Measurements from ENCODE around the gene TAF3. TPM values are rescaled to one million over a fixed set of nuclear protein-coding genes. Genes with fewer than 3 reads are reported as not detected.

TAF3 gene
- total and polyA plus RNA-seq, 8 donors, result 2.3 to 13.4 (median 6.5) TPM

DNA sequence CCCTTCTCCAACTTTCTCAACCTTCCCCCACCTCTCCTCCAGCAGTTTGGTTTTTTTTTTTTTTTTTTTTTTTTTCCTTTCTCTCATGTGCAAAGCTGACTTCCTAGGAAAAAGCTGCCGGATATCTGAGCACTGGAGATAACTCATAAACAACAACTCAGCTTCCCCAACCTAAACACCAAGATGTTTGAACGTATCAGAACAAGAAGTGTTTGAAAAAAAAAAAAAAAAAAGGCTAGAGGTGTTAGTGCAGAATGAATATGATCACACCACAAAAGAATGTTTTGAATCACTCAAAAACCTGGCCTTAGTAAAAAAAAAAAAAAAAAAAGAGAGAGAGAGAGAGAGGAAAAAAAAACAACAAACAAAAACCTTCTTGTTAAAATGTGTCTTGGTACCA lies 247.3 kb downstream of the TAF3 start:
- DNase-seq, result peak in 1 of 2 donors; percentile 34
- TF ChIP-seq, protein P1, sequence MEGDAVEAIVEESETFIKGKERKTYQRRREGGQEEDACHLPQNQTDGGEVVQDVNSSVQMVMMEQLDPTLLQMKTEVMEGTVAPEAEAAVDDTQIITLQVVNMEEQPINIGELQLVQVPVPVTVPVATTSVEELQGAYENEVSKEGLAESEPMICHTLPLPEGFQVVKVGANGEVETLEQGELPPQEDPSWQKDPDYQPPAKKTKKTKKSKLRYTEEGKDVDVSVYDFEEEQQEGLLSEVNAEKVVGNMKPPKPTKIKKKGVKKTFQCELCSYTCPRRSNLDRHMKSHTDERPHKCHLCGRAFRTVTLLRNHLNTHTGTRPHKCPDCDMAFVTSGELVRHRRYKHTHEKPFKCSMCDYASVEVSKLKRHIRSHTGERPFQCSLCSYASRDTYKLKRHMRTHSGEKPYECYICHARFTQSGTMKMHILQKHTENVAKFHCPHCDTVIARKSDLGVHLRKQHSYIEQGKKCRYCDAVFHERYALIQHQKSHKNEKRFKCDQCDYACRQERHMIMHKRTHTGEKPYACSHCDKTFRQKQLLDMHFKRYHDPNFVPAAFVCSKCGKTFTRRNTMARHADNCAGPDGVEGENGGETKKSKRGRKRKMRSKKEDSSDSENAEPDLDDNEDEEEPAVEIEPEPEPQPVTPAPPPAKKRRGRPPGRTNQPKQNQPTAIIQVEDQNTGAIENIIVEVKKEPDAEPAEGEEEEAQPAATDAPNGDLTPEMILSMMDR (IDR thresholded peaks at IDR 0.05), result no peak
- no peak for TF ChIP-seq POLR2AphosphoS5 (IDR thresholded peaks at IDR 0.05)
- no peak for TF ChIP-seq POLR2A (IDR thresholded peaks at IDR 0.05)
- TF ChIP-seq EP300 (IDR thresholded peaks at IDR 0.05), result no peak
- intact Hi-C loops (cut with DNase I; ENCODE audit: low total_unique reads), result no loop called here
- no peak overlapping the region for H3K27ac ChIP-seq
- no peaks in the 10 kb centered on the region for H3K9me3 ChIP-seq
- no peaks in the 10 kb centered on the region for H3K36me3 ChIP-seq
- no peaks in the 10 kb centered on the region for H3K4me1 ChIP-seq
- WGBS, 5 donors, result 23 to 40% (median 28%) methylated on average over 2 of the region's 2 CpGs
- no peak overlapping the region for H3K4me3 ChIP-seq
- H3K27me3 ChIP-seq, result peaks cover 0 to 59% (median 11%) of the 10 kb centered on the region in 3 donors

DNA sequence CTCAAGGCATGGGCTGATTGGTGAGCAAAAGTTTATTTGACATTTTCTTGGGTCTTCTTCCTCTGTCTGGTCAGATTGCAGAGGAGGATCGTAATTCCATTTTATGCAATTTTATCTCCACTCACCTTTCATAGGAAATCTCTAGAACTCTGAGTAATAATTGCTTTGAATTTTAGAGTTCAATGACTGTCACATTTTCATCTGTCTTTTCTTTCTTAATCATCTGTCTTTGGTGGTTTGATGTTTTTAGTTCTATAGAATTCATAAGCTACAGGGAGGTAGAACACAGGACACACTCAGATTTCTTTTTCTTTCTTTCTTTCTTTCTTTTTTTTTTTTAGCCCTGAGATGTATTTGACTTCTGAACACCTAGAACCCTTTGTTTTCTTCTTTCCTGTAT lies 247.8 kb downstream of the TAF3 start:
- peaks cover 0 to 57% (median 8%) of the 10 kb centered on the region in 3 donors for H3K27me3 ChIP-seq
- no peaks in the 10 kb centered on the region for H3K4me1 ChIP-seq
- no peaks in the 10 kb centered on the region for H3K36me3 ChIP-seq
- TF ChIP-seq, protein P1 (IDR thresholded peaks at IDR 0.05), result no peak
- TF ChIP-seq EP300 (IDR thresholded peaks at IDR 0.05), result no peak
- no peak for TF ChIP-seq POLR2A (IDR thresholded peaks at IDR 0.05)
- TF ChIP-seq POLR2AphosphoS5 (IDR thresholded peaks at IDR 0.05), result no peak
- no peak for DNase-seq
- WGBS, 5 donors, result 63 to 84% (median 76%) methylated on average over 1 of the region's 1 CpG
- no peaks in the 10 kb centered on the region for H3K9me3 ChIP-seq
- no peak overlapping the region for H3K4me3 ChIP-seq
- intact Hi-C loops (cut with DNase I; ENCODE audit: low total_unique reads), result no loop called here
- H3K27ac ChIP-seq, result no peak overlapping the region

Other genes starting within 250 kb of the TAF3 start
- 10 to 100 TPM; 10.4 to 28.6 (median 24.4) TPM for gene ITIH5, start 151.5 kb upstream of the TAF3 start, total RNA-seq
- gene ITIH5, start 151.5 kb upstream of the TAF3 start, polyA plus RNA-seq, result 1 to 10 TPM; 4.0 to 6.4 (median 4.1) TPM
- 1 to 10 TPM in 1 of 5 donors, not detected in 4; 3.3 TPM for gene ITIH2, start 115.2 kb upstream of the TAF3 start, total RNA-seq
- under 1 TPM in 1 of 3 donors, not detected in 2; 0.05 TPM for gene ITIH2, start 115.2 kb upstream of the TAF3 start, polyA plus RNA-seq
- gene KIN, start 30.5 kb upstream of the TAF3 start, total RNA-seq, result 10 to 100 TPM in 2 of 5 donors, 1 to 10 TPM in 3; 4.1 to 51.9 (median 8.1) TPM
- gene KIN, start 30.5 kb upstream of the TAF3 start, polyA plus RNA-seq, result 10 to 100 TPM in 2 of 3 donors, 1 to 10 TPM in 1; 8.5 to 16.8 (median 12.5) TPM
- gene ATP5F1C, start 30.3 kb upstream of the TAF3 start, total RNA-seq, result 100 to 1,000 TPM in 4 of 5 donors, 10 to 100 TPM in 1; 93.6 to 518 (median 250) TPM
- gene ATP5F1C, start 30.3 kb upstream of the TAF3 start, polyA plus RNA-seq, result 100 to 1,000 TPM; 400 to 648 (median 424) TPM
- 1 to 10 TPM in 1 of 5 donors, under 1 TPM in 2, not detected in 2; 0.14 to 1.2 (median 0.18) TPM for gene GATA3, start 236.2 kb downstream of the TAF3 start, total RNA-seq
- under 1 TPM; 0.12 to 0.46 (median 0.18) TPM for gene GATA3, start 236.2 kb downstream of the TAF3 start, polyA plus RNA-seq

Measured in stomach (tissue), 9 donors.